ENCODE data around the gene NAPB.
"Not testable (repeated sequence)": the region's sequence is repeated elsewhere in the genome, so short reads cannot be mapped to it uniquely, and the experiment has no call there.

NAPB gene

GRCh38 chr20:23420943-23421931 lies at the start of gene NAPB:
TSS of gene NAPB (minus strand) at chr20:23421488. CDS start at chr20:23421402, 86 bp downstream.
- DNase-seq, result peak; percentile 96

- DNase-seq, result not testable (repeated sequence)
These were observed 45.7 kb upstream of the NAPB start for GRCh38 chr20:23466961-23467360.

- DNase-seq, result no peak
These were observed 39.9 kb upstream of the NAPB start for GRCh38 chr20:23461180-23461579.

GRCh38 chr20:23459461-23460150 lies 38.3 kb upstream of the NAPB start:
- DNase-seq, result no peak

DNA sequence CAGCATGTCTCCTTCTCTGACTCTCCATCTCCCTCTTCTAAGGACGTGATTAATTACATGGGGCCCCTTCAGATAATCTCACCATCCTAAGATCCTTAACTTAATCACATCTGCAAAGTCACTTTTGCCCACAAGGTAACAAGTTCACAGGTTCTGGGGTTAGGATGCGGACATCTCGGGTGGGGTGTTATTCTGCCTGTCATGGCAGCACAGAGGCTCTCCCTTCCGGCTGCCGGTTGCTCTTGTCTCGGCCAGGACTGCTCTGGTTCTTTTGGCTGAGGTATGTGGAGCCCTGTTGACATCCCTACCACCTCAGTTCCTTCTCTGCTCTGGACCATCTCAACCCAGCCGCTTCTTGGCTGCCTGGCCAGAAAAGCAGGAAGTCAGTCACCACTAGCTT lies 35.6 kb upstream of the NAPB start:
- no peak for DNase-seq

DNA sequence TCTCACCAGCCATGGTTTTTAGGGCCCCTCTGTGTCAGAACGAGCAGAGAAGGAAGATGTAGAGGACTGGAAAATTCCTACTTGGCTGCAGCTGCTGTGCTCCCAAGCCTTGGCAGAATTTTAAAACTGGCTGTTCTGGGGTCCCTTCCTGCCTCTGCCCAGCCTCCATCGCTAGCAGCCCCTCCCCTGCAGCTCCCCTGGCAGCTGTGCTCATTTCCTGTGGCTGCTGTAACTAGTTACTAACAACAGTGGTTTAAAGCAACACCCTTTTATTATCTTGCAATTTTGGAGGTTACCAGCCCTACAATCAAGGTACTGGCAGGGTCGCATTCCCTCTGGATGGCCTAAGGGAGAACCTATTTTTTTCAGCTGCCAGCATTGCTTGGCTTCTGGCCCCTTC lies 35.1 kb upstream of the NAPB start:
- no peak for DNase-seq

GRCh38 chr20:23455639-23456038 lies 34.4 kb upstream of the NAPB start:
- DNase-seq, result no peak

DNA sequence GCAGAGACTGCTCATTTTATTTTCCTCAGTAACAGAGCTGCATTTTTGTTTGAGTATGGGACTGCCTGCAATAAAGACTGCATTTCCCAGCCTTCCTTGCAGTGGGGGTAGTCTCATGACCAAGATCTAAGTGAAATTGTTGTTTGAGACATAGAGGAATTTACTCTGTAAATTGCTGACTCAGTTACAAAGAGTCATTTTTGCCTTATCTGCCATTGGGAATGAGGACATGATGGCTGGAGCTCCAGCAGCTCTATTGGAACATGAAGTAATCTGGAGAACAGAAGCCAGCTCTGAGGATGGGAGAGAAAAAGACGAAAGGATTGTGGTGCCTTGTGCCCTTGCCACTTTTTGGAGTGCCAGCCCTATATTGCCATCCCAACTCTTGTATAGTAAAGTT lies 33.5 kb upstream of the NAPB start:
- DNase-seq, result no peak

DNA sequence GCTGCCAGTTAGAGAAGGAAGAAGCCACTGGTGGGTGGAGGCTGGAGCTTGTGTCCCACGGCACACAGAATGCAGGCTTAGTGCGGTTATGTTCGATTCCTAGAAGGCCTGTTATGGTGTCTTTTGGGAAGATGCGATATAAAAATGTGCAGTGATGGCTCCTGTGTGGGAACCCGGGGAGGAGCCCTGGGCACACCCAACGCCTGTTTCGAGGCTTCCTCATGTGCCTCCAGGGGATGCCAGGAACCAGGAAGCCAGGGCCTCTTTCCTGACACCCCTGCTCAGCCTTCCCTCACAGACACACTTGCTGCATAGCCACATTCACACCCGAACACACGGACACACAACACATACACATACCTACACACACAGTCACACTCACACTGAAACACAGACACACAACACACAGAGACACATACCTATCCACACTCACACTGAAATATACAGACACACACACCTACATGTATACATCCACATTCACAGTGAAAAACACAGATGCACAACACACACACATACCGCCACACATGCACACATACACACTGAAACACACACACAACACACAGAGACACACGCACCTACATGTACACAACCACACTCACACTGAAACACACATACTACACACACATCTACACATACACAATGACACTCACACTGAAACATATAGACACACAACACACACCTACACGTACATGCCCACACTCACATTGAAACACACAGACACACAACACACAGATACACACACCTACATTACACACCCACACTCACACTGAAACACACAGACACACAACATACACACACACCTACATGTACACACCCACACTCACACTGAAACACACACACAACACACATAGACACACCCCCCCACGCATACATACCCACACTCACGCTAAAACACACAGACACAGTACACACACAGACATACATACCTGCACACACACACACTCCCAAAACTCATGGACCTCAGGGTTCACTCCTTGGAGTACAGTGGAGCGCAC lies 32.6 kb upstream of the NAPB start:
- no peak for DNase-seq

DNA sequence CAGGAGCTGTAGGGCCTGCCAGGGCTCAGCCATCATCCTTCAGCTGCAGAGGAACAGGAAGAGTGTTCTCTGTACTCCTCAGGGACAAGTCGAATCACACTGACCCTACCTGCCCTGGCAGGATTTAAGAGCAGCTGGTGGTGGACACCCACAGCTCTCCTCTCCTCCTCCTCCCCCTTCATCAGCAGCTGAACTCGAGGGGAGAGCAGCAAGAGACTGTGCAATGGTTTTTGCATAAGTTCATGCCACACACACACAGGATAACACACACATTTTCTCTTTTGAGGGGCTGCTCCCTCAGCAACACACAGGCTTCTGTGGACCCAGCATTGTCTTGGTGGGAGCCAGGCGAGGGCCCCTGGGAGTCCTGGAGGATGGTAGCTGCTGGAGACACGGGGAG lies 31.5 kb upstream of the NAPB start, which contains the start of gene CST11:
Gene CST11 (minus strand): TSS at position 101 of the 400 bp plus-strand sequence. CDS start 65 bp downstream, at position 36.
- no peak for DNase-seq

DNA sequence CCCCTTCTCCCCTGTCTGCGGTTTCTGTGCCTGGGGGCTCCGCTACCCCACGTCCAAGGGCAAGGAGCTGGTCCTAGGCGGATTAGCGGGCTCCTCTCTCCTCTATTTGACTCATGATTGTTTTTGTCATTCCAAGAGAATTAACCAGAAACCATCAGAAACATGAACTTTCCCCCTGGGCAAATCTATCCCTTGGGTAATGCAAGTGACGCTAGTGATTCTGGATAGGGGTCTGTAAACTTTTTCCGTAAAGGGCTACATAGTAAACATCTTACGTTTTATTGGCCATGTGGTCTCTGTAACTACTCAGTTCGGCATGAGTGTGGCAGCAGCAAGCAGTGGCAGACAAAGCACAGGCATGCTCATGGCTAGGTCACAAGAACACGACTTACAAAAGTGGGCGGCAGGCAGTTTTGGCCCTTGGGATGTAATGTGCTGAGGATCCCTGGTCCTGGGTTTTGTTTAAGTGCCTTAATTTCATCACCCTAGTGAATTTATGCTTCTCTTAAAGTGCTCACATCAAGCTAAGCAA lies 30.7 kb upstream of the NAPB start:
- DNase-seq, result no peak

DNA sequence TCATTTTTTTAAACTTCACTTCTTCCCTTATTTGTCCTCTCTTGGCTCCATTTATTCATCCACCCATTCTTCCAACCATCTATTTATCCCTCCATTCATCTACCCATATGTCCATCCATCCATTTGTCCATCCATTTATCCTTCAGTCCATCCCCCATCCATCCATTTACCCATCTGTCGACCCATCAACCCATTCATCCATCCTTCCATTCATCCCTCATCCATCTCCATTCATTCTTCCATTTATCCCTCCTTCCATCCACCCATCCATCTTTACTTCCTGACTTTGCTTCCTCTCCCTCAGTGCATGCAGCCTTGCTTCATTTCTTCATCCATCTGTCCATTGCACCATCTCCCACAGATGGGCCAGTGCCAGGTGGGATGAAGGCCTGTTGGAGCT lies 29.6 kb upstream of the NAPB start:
- no peak for DNase-seq

- peak; percentile 8 for DNase-seq
These were observed 28.1 kb upstream of the NAPB start for GRCh38 chr20:23449421-23449820.

- no peak for DNase-seq
These were observed 26.9 kb upstream of the NAPB start for GRCh38 chr20:23448167-23448566.

- peak; percentile 80 for DNase-seq
These were observed 25.2 kb upstream of the NAPB start for GRCh38 chr20:23446505-23446904.

DNA sequence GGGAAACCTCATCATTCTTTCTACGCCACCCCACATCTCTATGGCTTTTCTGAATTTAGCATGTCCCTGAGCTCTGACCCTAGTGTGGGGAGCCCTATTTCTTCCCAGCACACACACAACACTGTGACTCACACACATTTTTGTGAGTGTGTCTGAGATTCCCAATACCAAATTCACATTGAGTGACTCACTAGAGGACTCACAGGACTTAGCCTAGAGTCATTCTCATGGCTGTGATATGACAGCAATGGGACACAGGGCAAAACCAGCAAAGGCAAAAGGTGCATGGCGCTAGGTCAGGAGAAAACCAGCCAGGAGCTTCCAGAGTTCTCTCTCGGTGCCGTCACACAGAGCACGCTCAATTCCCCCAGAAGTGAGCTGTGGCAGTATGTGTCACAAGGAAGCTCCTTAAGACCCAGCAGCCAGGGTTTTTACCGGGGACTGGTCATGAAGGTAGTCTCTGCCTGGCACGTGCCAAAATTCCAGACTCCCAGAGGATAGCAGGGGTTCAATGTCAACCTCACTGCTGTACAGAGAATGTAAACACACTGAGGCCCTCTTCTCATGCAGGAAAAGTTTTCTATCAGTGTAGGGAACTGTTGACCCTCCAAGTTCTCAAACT lies 24.4 kb upstream of the NAPB start:
- DNase-seq, result no peak

DNA sequence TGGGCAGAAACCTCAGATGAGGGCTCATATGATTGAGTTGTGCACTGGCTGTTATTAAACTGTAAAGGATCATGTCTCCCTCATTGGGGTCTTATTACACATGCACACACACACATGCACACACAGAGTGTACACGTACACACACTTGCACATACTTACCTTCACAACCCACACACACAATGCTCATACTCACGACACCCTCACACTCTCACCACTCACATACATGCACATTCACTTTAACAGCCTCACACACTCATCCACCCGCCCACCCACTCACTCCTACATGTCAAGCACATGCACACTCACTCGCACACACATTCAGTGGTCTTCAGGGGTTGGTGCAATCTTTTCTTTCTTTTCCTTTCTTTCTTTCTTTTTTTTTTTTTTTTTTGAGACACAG lies 23.6 kb upstream of the NAPB start:
- no peak for DNase-seq

GRCh38 chr20:23442436-23442835 lies 21.1 kb upstream of the NAPB start:
- DNase-seq, result no peak

DNA sequence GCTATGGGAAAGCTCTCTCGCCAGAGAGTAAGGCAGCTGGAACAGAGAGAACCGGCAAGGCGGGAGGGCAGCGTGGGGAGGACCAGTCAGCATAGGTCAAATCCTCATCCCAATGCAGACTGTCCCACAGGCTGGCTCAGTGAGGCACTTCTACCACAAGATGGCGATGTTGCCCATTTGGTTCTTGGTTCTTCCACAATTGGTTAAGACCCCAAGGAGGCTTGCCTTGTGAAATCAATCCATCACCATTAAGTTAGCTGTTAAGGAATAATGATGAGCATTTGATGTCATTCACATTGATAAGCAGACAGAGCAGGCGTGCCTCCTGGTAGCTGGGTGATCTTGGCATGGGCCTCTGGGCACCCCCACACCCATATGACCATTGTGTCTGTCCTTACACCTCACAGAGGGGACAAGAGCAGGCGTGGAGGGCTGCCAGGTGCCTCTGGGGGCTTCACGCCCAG lies 20.6 kb upstream of the NAPB start:
- DNase-seq, result peak; percentile 84

DNA sequence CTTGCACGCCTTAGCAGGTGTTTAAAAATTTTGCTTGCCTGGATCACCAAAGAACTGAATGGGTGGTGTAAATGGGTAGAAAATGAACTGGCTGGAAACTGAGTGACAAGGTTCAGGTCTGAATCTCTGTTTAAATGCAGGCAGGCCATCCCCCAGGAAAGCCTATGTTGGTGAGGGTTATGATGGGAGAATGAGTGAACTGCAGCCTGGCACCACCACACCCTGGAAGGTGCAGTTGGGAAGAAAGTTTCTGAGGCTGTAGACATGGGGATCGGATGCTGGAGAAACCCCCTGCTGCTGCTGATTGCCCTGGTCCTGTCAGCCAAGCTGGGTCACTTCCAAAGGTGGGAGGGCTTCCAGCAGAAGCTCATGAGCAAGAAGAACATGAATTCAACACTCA lies 18.7 kb upstream of the NAPB start:
- no peak for DNase-seq

- DNase-seq, result peak; percentile 3
These were observed 17.4 kb upstream of the NAPB start for GRCh38 chr20:23438661-23439060.
